Measurements from ENCODE around the gene MDFI. TPM values are rescaled to one million over a fixed set of nuclear protein-coding genes. Genes with fewer than 3 reads are reported as not detected.

Gene MDFI
- total RNA-seq, 1 donor from 2014 or later = 61.2 TPM

- peak; percentile 95 for TF ChIP-seq CTCF (conservative IDR thresholded peaks at IDR 0.05; ENCODE audit: low read depth, low read length)
- H3K4me3 ChIP-seq (ENCODE audit: low read depth, low read length) = peak overlapping the region; percentile 7
- DNase-seq (ENCODE audit: low read depth) = peak; percentile 29
These were observed 35.2 kb upstream of the MDFI start for GRCh38 chr6:41602864-41603608.

- no peak for TF ChIP-seq CTCF (conservative IDR thresholded peaks at IDR 0.05; ENCODE audit: low read depth, low read length)
- no peak for DNase-seq (ENCODE audit: low read depth)
- no peak overlapping the region for H3K4me3 ChIP-seq (ENCODE audit: low read depth, low read length)
These were observed 34.3 kb upstream of the MDFI start for GRCh38 chr6:41604006-41604405.

GRCh38 chr6:41605649-41606048, 32.6 kb upstream of the MDFI start:
- no peak for DNase-seq (ENCODE audit: low read depth)
- no peak overlapping the region for H3K4me3 ChIP-seq (ENCODE audit: low read depth, low read length)
- no peak for TF ChIP-seq CTCF (conservative IDR thresholded peaks at IDR 0.05; ENCODE audit: low read depth, low read length)

- no peak for TF ChIP-seq CTCF (conservative IDR thresholded peaks at IDR 0.05; ENCODE audit: low read depth, low read length)
- DNase-seq (ENCODE audit: low read depth) = no peak
- no peak overlapping the region for H3K4me3 ChIP-seq (ENCODE audit: low read depth, low read length)
These were observed 31.2 kb upstream of the MDFI start for GRCh38 chr6:41607036-41607435.

- no peak for DNase-seq (ENCODE audit: low read depth)
- no peak overlapping the region for H3K4me3 ChIP-seq (ENCODE audit: low read depth, low read length)
- no peak for TF ChIP-seq CTCF (conservative IDR thresholded peaks at IDR 0.05; ENCODE audit: low read depth, low read length)
These were observed 30.5 kb upstream of the MDFI start for GRCh38 chr6:41607736-41608135.

- no peak for DNase-seq (ENCODE audit: low read depth)
- no peak for TF ChIP-seq CTCF (conservative IDR thresholded peaks at IDR 0.05; ENCODE audit: low read depth, low read length)
These were observed 29.7 kb upstream of the MDFI start for GRCh38 chr6:41608443-41609151.

More at GRCh38 chr6:41608443-41609151, 29.7 kb upstream of the MDFI start:
- H3K4me3 ChIP-seq (ENCODE audit: low read depth, low read length) = no peak overlapping the region
